Renal cortex interstitium (tissue), 11 donors: ENCODE results near the gene HELZ. TPM values are rescaled to one million over a fixed set of nuclear protein-coding genes. Genes with fewer than 3 reads are reported as not detected.
"Not testable (repeated sequence)": the region's sequence is repeated elsewhere in the genome, so short reads cannot be mapped to it uniquely, and the experiment has no call there.

Experiments used
- DNase-seq, 11 donors: peaks; one replicate each; pipeline ENCODE4 v3.0.0-alpha.2; 2013; ENCODE audit warnings: low read depth in 9 of 11, low spot score in 4 of 11; ENCODE audit errors: extremely low read depth in 1 of 11
- polyA plus RNA-seq, 3 donors: library from polyadenylated mRNA; unstranded; fragments of 120-200 nt; gene quantifications; one replicate each; pipeline ENCODE4 v1.2.1, GENCODE V29; 2013; ENCODE audit not compliant: insufficient read length in 3 of 3

The HELZ gene
- polyA plus RNA-seq, 3 donors, result 29.1 to 33.6 (median 30.3) TPM

- DNase-seq, result peak in 7 of 11 donors; percentile 6 to 33 (median 10)
These were observed 137.8 kb downstream of the HELZ start for GRCh38 chr17:67107171-67107570.

GRCh38 chr17:67105213-67105612 lies 139.8 kb downstream of the HELZ start:
- DNase-seq, result no peak

- DNase-seq, result not testable (repeated sequence)
These were observed 140.4 kb downstream of the HELZ start for GRCh38 chr17:67104641-67105040.

GRCh38 chr17:67098006-67098405 lies 147.0 kb downstream of the HELZ start:
- DNase-seq, result no peak

DNA sequence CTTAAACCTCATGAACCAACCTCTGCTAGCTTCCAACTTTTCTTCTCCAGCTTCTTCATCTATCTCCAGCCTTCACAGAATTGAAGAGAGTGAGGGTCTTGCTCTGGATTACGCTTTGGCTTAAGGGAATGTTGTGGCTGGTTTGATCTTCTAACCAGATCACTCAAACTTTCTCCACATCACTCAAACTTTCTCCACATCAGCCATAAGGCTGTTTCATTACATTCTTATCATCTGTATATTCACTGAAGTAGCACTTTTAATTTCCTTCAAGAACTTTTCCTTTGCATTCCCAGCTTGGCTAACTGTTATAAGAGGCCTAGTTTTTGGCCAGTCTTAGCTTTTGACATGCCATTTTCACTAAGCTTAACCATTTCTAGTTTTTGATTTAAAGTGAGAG lies 148.4 kb downstream of the HELZ start:
- no peak for DNase-seq

GRCh38 chr17:67095803-67096202 lies 149.2 kb downstream of the HELZ start:
- no peak for DNase-seq

GRCh38 chr17:67095291-67095690 lies 149.7 kb downstream of the HELZ start:
- DNase-seq, result not testable (repeated sequence)

DNA sequence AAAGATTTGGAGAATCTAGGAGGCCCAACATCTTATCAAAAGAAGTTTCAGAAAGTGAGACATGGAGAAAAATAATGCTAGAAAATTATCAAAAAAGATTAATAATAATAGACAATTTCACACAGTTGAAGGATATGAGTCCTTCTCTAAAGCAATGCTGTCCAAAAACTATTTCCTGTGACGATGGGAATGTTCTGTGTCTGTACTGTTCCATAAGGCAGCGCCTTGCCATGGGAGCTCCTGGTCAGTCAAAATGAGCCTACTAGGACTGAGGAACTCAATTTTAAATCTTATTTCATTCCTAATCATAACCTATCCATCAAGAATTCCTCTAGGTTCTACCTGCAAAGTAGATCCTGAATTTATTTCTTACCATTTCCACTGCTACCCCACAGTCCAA lies 151.6 kb downstream of the HELZ start:
- no peak for DNase-seq

- not testable (repeated sequence) for DNase-seq
These were observed 152.3 kb downstream of the HELZ start for GRCh38 chr17:67092710-67093109.

DNA sequence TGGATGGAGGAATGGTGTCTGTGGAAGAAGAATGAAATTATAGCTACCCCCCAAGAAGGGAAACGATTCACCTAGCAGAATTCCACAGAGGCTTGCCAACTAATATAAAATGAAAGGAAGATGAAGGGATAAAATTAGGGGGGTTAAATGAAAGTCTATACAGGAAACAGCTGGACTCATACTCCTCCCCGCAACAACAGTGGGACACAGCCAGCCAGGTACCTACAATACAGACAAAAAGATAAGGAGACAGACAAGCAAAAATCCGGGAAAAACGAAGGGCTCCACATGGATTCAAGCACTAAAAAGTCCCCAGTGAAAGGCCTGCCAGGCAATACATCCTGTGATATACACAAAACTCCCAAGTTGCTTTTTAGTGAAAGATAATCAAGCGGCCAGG lies 152.7 kb downstream of the HELZ start:
- no peak for DNase-seq

DNA sequence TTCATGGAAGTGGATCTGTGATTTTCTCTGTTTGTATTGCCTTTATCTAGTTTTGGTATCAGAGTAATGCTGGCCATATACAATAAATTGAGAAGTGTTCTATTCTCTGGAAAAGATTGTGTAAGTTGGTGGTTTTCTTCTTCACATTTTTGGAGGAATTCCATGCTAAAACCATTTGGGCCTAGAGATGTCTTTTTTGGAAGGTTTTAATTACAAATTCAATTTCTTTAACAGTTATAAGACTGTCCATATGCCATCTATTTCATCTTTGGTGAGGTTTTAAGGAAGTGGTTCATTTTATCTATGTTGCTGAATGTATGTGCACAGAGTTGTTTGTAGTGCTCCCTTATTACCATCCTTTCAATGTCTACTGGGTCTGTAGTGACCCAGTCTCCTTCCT lies 154.7 kb downstream of the HELZ start:
- DNase-seq, result no peak

DNA sequence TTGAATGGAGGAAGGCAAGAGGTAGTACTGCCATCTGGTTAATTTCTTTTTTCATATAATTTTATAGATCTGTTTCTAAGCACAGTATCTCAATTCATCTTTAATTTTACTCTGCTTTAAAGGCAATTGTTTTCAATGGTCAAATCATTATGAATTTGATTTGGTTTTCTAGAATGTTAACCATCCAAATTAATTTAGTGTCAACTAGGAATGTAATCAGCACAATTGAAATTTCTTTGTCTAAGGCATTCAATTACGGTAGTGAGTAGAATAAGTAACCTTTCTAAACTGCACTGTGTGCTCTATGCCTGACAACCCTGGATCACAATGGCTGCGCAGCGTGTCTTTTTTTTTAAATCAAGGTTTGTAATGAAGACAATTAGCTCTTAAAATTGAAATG lies 156.4 kb downstream of the HELZ start:
- no peak for DNase-seq

DNA sequence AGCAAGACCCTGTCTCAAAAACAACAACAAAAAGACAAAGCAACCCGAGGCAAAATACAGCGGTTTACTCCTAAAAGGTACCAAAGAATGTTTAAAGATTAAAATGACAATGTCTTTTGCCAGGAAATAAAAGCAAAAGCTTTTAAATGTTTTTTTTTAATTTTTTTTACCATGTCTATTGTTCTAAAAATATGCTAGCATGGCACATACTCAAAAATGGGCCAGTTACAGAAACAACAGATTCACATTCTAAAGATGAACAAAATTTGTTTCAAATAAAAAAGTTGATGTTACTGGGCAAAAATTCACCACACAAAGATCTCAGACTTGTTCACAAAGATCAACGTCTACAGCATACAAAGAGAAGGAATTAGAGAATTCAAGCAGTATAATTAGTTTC lies 159.6 kb downstream of the HELZ start:
- no peak for DNase-seq

GRCh38 chr17:67082107-67082506 lies 162.9 kb downstream of the HELZ start:
- DNase-seq, result no peak

- DNase-seq, result no peak
These were observed 164.2 kb downstream of the HELZ start for GRCh38 chr17:67080804-67081203.

- DNase-seq, result no peak
These were observed 165.5 kb downstream of the HELZ start for GRCh38 chr17:67079491-67079890.

DNA sequence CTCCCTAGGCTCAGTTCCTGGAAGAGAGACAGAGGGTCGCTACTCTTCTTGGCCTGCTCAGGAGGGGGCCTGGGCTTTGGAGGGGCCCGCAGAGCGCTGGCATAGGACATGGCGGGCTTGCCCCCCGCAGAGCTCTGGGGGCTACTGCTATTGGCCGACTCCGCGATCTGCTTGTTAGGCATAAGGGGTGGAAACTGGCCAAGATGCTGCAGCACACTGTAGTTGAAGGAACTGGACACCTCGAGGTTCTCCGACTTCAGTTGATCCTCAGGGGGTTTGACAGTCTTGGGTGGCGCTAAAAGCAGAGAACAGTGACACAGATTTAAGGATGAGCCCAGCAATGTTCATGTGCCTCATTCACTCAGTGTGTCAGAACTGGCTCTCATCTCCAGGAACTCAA lies 166.7 kb downstream of the HELZ start:
- no peak for DNase-seq

GRCh38 chr17:67076290-67076689 lies 168.7 kb downstream of the HELZ start:
- peak in 8 of 11 donors; percentile 22 to 66 (median 46) for DNase-seq

DNA sequence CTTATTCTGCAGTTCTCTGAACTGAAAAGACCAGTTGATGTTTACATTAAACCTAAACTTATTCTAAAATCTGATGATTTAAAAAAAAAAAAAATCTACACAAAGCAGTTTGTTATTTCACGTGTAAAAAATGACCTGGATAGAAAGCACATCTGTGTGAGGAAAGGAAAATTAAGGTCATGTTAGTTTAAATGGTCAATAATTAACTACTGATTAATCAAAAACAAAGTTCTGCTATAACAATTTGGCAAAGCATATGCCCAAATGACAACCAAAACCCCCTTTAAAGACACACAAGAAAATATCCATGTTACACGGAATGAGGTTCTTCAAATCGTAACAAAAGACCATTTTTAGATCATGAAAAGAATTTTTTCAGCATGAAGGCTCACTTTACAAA lies 170.2 kb downstream of the HELZ start:
- no peak for DNase-seq

- DNase-seq, result no peak
These were observed 172.1 kb downstream of the HELZ start for GRCh38 chr17:67072885-67073284.

GRCh38 chr17:67071595-67071994 lies 173.4 kb downstream of the HELZ start:
- no peak for DNase-seq

DNA sequence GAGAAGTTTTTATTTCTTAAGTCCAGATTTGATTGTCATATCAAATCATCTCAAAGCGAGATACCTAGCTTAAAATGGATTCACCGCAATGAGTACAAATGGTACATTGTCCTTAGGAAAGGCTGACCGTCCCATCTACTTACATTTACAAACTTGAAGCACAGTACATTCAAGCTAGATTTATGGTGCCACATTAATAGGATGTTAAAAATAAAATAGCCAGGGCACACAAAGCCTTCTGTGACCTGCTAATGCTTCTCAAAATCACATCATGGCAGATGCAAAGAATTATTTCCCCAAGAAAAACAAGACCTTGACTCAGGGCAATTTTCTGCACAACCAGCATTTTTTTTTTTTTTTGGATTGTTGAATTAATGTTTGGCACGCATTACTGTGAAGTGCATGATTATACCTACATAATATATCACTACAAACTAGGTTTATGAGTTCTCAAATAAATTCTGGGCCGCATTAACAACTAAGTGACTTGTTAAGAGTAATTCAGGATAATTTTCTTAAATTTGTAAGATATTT lies 175.3 kb downstream of the HELZ start:
- DNase-seq, result no peak
